Body of pancreas (tissue), 4 donors: ENCODE measurements around the gene SLC25A25.

ENCODE experiments used
- CTCF ChIP-seq, 7 experiments: fragments of 450-650 bp in 4 of 7; fragments of 200-600 bp in 3 of 7; sonication (generic) in 3 of 7; IDR thresholded peaks; one replicate each; pipeline ENCODE4 v1.5.1; 2016 to 2019; ENCODE audit warnings: antibody characterized with exemption in 7 of 7
- POLR2A ChIP-seq, 3 donors: fragments of 450-650 bp; IDR thresholded peaks; one replicate each; pipeline ENCODE4 v1.6.1; 2016; ENCODE audit warnings: antibody characterized with exemption in 3 of 3, mild to moderate bottlenecking in 2 of 3

- TF ChIP-seq CTCF (IDR thresholded peaks at IDR 0.05) (no peak), POLR2A (IDR thresholded peaks at IDR 0.05) (no peak)
These were observed 83.5 kb downstream of the SLC25A25 start for GRCh38 chr9:128151309-128152132.
